HepG2 (cell line): ENCODE measurements around the gene CMTM5. TPM values are rescaled to one million over a fixed set of nuclear protein-coding genes. Genes with fewer than 3 reads are reported as not detected.

ENCODE experiments used
- ARID4A ChIP-seq: sonication (generic); formaldehyde crosslinking; IDR thresholded peaks from 2 replicates; pipeline ENCODE4 v1.5.0; 2020; ENCODE audit warnings: mild to moderate bottlenecking, missing genetic modification reagents, borderline replicate concordance
- ARNTL ChIP-seq: sonication (generic); formaldehyde crosslinking; IDR thresholded peaks from 2 replicates; pipeline ENCODE4 v1.4.0; 2020; ENCODE audit warnings: mild to moderate bottlenecking, missing genetic modification reagents
- HCFC1 ChIP-seq: fragments of 150-350 bp; IDR thresholded peaks from 2 replicates; pipeline ENCODE4 v1.6.1; 2014; ENCODE audit warnings: low read depth, low read length
- NFE2L1 ChIP-seq: sonication (generic); formaldehyde crosslinking; IDR thresholded peaks from 2 replicates; pipeline ENCODE4 v1.4.0; 2020; ENCODE audit warnings: missing genetic modification reagents, mild to moderate bottlenecking, borderline replicate concordance
- PREB ChIP-seq: sonication (generic); formaldehyde crosslinking; IDR thresholded peaks from 2 replicates; pipeline ENCODE4 v1.4.0; 2020; ENCODE audit warnings: missing genetic modification reagents
- RBM22 ChIP-seq: fragments of 200-400 bp; formaldehyde crosslinking; optimal IDR thresholded peaks from 2 replicates; pipeline ENCODE3; 2017; ENCODE audit warnings: mild to moderate bottlenecking, low read length, moderate library complexity
- TERF1 ChIP-seq: sonication (generic); formaldehyde crosslinking; IDR thresholded peaks from 2 replicates; pipeline ENCODE4 v1.8.0; 2022; ENCODE audit warnings: mild to moderate bottlenecking, missing genetic modification reagents, moderate library complexity
- ZBTB26 ChIP-seq: IDR thresholded peaks from 2 replicates; pipeline ENCODE4 v1.6.1; 2016; ENCODE audit warnings: missing compliant biosample characterization, missing genetic modification reagents, borderline replicate concordance
- ZFP82 ChIP-seq: sonication (generic); formaldehyde crosslinking; IDR thresholded peaks from 2 replicates; pipeline ENCODE4 v1.5.1; 2020; ENCODE audit warnings: mild to moderate bottlenecking, missing genetic modification reagents, borderline replicate concordance
- ZNF10 ChIP-seq: sonication (generic); formaldehyde crosslinking; IDR thresholded peaks from 2 replicates; pipeline ENCODE4 v1.4.0; 2020; ENCODE audit warnings: mild to moderate bottlenecking, low read depth, missing genetic modification reagents, borderline replicate concordance
- polyA plus RNA-seq, 8 experiments: library from polyadenylated mRNA; depleted of rRNA in 3 of 8; stranded (reverse) in 7 of 8; unstranded in 1 of 8; fragments of >200 nt; fragmentation: Illumina TruSeq in 4 of 8; extraction: Trizol in 4 of 8; gene quantifications; 2 replicates each; pipeline versions ENCODE4 v1.2.1 to v1.2.3, GENCODE V29; 2011 to 2016; ENCODE audit warnings: low read depth in 4 of 8, missing spikeins in 1 of 8, mixed read lengths in 1 of 8; ENCODE audit not compliant: insufficient read depth in 1 of 8
- total RNA-seq, 5 experiments: library from RNA; depleted of rRNA; stranded (reverse); fragments of >200 nt; fragmentation: Illumina TruSeq; extraction: Trizol; gene quantifications; 2 replicates each; pipeline ENCODE4 v1.2.3, GENCODE V29; 2016; ENCODE audit warnings: low read depth in 1 of 5

The CMTM5 gene
- total and polyA plus RNA-seq, 2 of the 13 experiments (the other 11 are each of a cell fraction or from before 2014, with no cell fraction given), result not detected

GRCh38 chr14:23377198-23377550 is 328 bp downstream of the CMTM5 start (continued):
- no peak for TF ChIP-seq ARNTL
- TF ChIP-seq RBM22, result no peak
- TF ChIP-seq ARID4A (CRISPR knock-in tag), result 0 out of 2 replicates have a peak, but pooled peaks have one; percentile 10
- no peak for TF ChIP-seq TERF1 (CRISPR knock-in tag)
- TF ChIP-seq ZBTB26, result no peak
- no peak for TF ChIP-seq ZNF10 (CRISPR knock-in tag)
- no peak for TF ChIP-seq PREB (CRISPR knock-in tag)
- TF ChIP-seq ZFP82 (CRISPR knock-in tag), result no peak
- 0 out of 2 replicates have a peak, but pooled peaks have one; percentile 49 for TF ChIP-seq NFE2L1 (CRISPR knock-in tag)
- TF ChIP-seq HCFC1, result no peak
